Activated CD4-positive, alpha-beta T cell treated with anti-CD3 and anti-CD28 coated beads for 24 hours (primary cell): Measurements from ENCODE around the gene SLC25A21.

Experiments
- DNase-seq, 2 donors: peaks; one replicate each; pipeline ENCODE4 v3.0.0-alpha.2; 2020; ENCODE audit warnings: low read depth in 2 of 2

Gene SLC25A21

GRCh38 chr14:37143475-37143874 is 28.9 kb downstream of the SLC25A21 start:
- no peak for DNase-seq

DNA sequence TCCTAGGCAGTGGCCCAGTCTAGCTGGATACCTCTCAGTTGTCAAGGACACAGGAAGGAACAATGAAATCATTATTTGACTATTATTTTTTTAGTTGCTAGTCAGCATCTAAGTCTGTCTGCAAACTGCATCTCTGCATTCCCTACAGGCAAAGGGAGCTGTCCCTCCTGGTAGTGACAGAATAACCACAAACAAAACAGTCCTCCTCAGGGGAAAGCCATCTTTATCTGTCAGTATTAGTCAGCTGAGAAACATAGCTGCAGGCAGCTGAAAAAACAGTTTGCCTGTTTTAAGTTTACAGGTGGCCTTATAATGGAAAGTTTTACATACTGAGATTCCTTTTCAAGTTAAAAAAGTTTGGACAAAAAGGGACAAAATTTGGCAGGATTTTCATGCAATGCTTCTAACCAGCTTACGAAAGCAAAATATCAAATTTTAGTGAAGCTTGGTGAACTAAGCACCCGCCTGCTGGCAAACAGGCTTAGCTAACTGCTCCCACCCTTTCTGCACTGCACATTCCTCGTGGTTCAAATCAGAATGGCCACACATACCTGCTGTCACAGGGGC is 29.5 kb downstream of the SLC25A21 start:
- DNase-seq, result no peak

- DNase-seq, result no peak
These were observed 32.2 kb downstream of the SLC25A21 start for GRCh38 chr14:37140176-37140575.

- no peak for DNase-seq
These were observed 32.7 kb downstream of the SLC25A21 start for GRCh38 chr14:37139710-37140109.

DNA sequence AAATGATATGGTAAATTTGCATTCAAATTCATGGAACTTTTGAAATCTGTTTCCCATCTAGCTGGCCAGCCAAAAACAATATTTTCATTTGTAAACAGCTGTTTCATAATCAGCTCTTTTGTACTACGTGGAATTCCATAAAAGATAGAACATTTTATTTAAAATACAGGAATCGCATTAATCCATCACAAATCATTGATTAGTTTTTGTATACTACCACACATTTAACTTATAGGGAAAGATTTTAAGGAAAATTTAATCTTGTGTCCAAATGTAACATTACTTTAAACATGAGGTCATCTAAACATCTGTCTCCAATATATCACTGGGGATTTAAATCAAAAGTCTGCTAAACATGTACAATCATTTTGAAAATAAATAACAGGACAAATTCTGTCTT is 33.5 kb downstream of the SLC25A21 start:
- no peak for DNase-seq

- no peak for DNase-seq
These were observed 39.0 kb downstream of the SLC25A21 start for GRCh38 chr14:37133284-37133913.

- DNase-seq, result no peak
These were observed 41.2 kb downstream of the SLC25A21 start for GRCh38 chr14:37131205-37131604.

DNA sequence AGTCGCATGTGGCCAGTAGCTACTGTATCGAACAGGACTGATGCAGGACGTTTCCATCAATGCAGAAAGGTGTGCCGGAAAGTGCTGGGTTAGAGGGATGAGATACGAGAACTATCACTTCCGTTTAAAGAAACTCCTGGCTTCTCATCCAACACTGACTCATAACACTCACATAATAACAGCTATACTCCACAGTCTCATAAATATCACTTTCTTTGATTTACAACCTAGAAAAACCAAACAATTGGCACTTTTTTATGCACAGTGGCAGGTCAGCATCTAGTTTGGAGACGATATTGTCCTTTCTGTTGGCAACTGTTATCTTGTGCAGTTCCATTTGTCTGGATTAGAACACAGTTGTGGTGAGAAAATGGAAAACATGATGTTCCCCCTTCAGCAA is 43.4 kb downstream of the SLC25A21 start:
- DNase-seq, result no peak

DNA sequence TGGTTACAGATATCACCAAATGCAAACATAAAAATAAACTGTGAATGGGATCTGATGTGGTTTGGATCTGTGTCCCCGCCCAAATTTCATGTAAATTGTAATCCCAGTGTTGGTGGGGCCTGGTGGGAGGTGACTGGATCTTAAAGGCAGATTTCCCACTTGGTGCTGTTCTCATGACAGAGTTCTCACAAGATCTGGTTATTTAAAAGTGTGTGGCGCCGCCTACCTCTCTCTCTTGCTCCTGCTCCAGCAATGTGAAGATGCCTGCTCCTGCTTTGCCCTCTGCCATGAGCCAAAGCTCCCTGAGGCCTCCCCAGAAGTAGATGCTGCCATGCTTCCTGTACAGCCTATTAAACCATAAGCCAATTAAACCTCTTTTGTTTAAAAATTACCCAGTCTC is 47.8 kb downstream of the SLC25A21 start:
- no peak for DNase-seq

GRCh38 chr14:37122919-37123639 is 49.3 kb downstream of the SLC25A21 start:
- no peak for DNase-seq

GRCh38 chr14:37122288-37122687 is 50.1 kb downstream of the SLC25A21 start:
- DNase-seq, result no peak

- DNase-seq, result no peak
These were observed 53.6 kb downstream of the SLC25A21 start for GRCh38 chr14:37118673-37119366.

DNA sequence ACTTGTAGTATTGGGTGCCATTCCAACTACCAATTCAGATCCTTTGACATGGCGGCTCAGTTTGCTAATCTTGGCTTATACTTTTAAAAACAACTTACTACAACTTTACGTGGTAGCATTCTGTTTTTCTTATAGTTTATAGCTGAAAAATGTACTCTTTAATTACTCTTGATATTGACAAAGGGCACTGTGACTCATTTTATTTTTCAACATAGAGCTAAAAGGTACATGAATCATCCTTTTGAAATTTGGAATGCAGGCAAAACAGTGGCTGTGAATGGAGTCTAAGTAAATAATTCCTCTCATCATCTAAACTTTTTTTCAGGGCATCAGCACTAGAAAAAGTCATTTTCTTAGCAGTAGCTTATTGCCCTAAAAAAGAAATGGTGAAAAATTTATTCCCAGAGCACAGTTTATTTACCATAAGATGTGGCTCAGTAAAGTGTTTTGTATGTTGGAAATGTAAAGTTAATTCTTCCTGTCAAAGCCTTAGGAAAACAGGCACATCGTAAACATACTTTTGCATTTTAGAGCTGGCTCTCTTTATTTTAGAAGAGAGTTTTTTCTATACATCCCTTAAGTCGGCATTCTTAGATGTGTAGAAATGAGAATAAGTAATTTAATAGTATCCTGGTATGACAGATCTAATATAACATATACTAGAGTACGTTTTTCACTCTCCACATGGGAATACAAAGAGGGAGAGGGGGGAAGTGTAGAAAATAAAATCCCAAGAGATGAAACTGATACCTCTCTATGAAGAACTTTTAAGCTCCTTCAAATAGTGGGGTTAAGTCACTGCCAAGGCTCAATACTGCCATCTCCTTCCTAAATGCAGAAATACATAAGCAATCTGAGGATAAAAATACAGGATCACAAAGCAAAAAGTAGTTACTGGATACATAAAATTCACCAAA is 55.2 kb downstream of the SLC25A21 start:
- no peak for DNase-seq

- no peak for DNase-seq
These were observed 57.0 kb downstream of the SLC25A21 start for GRCh38 chr14:37115406-37115805.

DNA sequence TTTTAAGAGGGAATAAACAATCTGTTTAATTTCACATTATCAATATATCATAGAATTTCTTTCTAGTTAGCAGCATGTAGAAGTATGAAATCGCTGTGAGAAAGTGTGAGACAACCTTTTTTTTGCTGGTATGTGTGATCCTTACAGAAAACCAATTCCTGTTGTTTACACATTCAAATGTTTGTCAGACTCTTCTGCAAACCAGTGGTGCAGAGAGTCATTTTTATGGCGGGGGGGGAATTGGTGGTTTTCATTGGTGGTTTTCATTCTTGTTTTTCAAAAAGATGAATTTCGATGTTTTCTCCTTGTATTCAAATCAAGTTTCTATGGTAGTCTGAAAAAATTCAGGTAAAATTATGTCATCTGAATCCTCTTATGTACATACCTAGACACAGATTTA is 57.8 kb downstream of the SLC25A21 start:
- no peak for DNase-seq

DNA sequence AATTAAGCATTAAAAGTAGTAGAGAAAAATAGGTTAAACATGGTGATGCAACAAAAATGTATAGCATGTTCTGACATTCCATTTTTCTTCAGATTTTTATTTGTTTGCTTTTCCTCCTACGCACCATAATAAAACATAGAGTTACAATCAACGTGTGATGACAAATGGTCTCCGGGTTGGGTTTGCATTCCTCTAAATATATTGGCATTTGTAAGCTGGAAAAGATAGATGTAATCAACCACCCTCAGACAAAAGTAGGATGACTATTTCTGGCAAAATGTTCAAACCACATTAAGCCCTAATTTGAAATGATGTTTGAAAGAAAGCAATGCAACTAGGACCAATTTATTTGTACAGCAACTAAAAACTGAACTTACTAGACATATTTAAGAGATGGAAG is 58.4 kb downstream of the SLC25A21 start:
- no peak for DNase-seq

GRCh38 chr14:37098132-37098531 is 74.3 kb downstream of the SLC25A21 start:
- DNase-seq, result no peak

GRCh38 chr14:37094502-37094901 is 77.9 kb downstream of the SLC25A21 start:
- no peak for DNase-seq

GRCh38 chr14:37093364-37093763 is 79.0 kb downstream of the SLC25A21 start:
- DNase-seq, result no peak

- DNase-seq, result no peak
These were observed 80.8 kb downstream of the SLC25A21 start for GRCh38 chr14:37091651-37092050.

- no peak for DNase-seq
These were observed 82.4 kb downstream of the SLC25A21 start for GRCh38 chr14:37090026-37090425.

DNA sequence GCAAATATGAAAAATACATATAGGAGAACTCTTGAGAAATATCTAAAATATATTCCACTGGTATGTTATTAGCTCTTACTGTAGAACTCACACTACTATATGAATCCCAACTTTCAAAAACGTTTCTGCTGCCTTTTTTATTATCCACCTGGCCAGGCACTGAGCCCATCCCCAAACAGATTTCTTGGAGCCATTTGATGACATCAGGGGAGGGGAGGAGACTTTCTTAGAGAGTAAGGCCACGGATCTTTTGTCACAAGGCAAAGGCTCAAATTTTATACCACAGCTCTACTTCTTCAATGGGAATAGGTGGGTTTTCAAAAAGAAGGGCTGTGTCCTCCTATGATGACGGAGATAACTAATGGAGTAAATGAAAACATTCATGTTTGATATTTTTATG is 83.0 kb downstream of the SLC25A21 start:
- no peak for DNase-seq
